Upper lobe of left lung (tissue), 6 donors: ENCODE data around the gene PTPRA. TPM values are rescaled to one million over a fixed set of nuclear protein-coding genes. Genes with fewer than 3 reads are reported as not detected.

Experiments
- ATAC-seq, 2 donors: fragments of 200-7000 bp; cut with Tn5 transposase; one replicate each; pipeline ENCODE4 v1.9.1; 2022; ENCODE audit warnings: mild to moderate bottlenecking in 2 of 2, moderate library complexity in 2 of 2; ENCODE audit not compliant: low FRiP score in 2 of 2
- DNase-seq, 2 donors: peaks; one replicate each; pipeline ENCODE4 v3.0.0-alpha.2; 2019 to 2020
- H3K27ac ChIP-seq, 4 donors: fragments of 200-600 bp; sonication (generic); one replicate each; pipeline ENCODE4 v1.5.1; 2016 to 2019
- H3K27me3 ChIP-seq, 4 donors: fragments of 200-600 bp; sonication (generic); one replicate each; pipeline ENCODE4 v1.5.1; 2017 to 2019
- H3K36me3 ChIP-seq, 4 donors: fragments of 200-600 bp; sonication (generic); one replicate each; pipeline ENCODE4 v1.5.1; 2016 to 2019
- H3K4me1 ChIP-seq, 4 donors: fragments of 200-600 bp; sonication (generic); one replicate each; pipeline ENCODE4 v1.5.1; 2018 to 2019
- H3K4me3 ChIP-seq, 4 donors: fragments of 200-600 bp; sonication (generic); one replicate each; pipeline ENCODE4 v1.5.1; 2017 to 2019; ENCODE audit warnings: mild to moderate bottlenecking in 2 of 4, moderate library complexity in 1 of 4
- H3K9me3 ChIP-seq, 4 donors: fragments of 200-600 bp; sonication (generic); one replicate each; pipeline ENCODE4 v1.5.1; 2018 to 2019
- CTCF ChIP-seq, 6 experiments: fragments of 450-650 bp in 4 of 6; fragments of 200-600 bp in 2 of 6; sonication (generic) in 2 of 6; IDR thresholded peaks; one replicate each; pipeline ENCODE4 v1.5.1; 2016 to 2019; ENCODE audit warnings: antibody characterized with exemption in 6 of 6
- EP300 ChIP-seq, 4 donors: sonication (generic); formaldehyde crosslinking; IDR thresholded peaks; one replicate each; pipeline ENCODE4 v1.5.1; 2017; ENCODE audit warnings: antibody characterized with exemption in 4 of 4, control low read depth in 2 of 4
- POLR2A ChIP-seq, 4 donors: fragments of 450-650 bp; IDR thresholded peaks; one replicate each; pipeline ENCODE4 v1.5.1; 2016 to 2017; ENCODE audit warnings: antibody characterized with exemption in 4 of 4, mild to moderate bottlenecking in 2 of 4
- POLR2AphosphoS5 ChIP-seq, 2 donors: sonication (generic); formaldehyde crosslinking; IDR thresholded peaks; one replicate each; pipeline ENCODE4 v1.5.1; 2017; ENCODE audit warnings: antibody characterized with exemption in 2 of 2
- WGBS, 2 donors: methylation state at CpG; one replicate each; pipeline ENCODE4 v1.1.5; 2017 to 2018; 5-methylcytosine and 5-hydroxymethylcytosine counted together
- total RNA-seq, 6 donors: library from RNA; depleted of rRNA in 4 of 6; stranded (reverse); fragments of >200 nt in 4 of 6; gene quantifications; one replicate each; pipeline versions ENCODE4 v1.1.0 to v1.2.1, GENCODE V29; 2016 to 2021
- donor health status: DM: no; HTN: no; CAD: no; lungs with moderate emphysema.
- donor health status: DM: no; HTN: yes; CAD: no; lungs with severe emphysema.

PTPRA gene
- total RNA-seq, 6 donors from 2014 or later: 22.0 to 60.3 (median 51.1) TPM

GRCh38 chr20:2865630-2866029 lies 7.7 kb upstream of the PTPRA start:
- H3K36me3 ChIP-seq: peaks cover 6 to 60% (median 50%) of the 10 kb centered on the region in 4 donors

GRCh38 chr20:2866236-2866635 lies 7.0 kb upstream of the PTPRA start:
- Histone ChIP-seq H3K4me3 (no peak overlapping the region), H3K27ac (no peak overlapping the region), H3K27me3 (no peaks in the 10 kb centered on the region), H3K36me3 (peaks cover 6 to 54% (median 44%) of the 10 kb centered on the region in 4 donors), H3K4me1 (peaks cover 7 to 11% (median 11%) of the 10 kb centered on the region in 4 donors), H3K9me3 (no peaks in the 10 kb centered on the region)
- 87 to 94% methylated on average over 5 to 10 of the region's 11 CpGs for WGBS, 2 donors
- ATAC-seq (no peak), DNase-seq (no peak)
- TF ChIP-seq CTCF (IDR thresholded peaks at IDR 0.05): no peak
- no peak for TF ChIP-seq POLR2AphosphoS5 (IDR thresholded peaks at IDR 0.05)
- TF ChIP-seq POLR2A (IDR thresholded peaks at IDR 0.05): no peak
- TF ChIP-seq EP300 (IDR thresholded peaks at IDR 0.05): no peak

More at GRCh38 chr20:2865630-2866029, 7.7 kb upstream of the PTPRA start:
- no peaks in the 10 kb centered on the region for H3K27me3 ChIP-seq
- TF ChIP-seq CTCF (IDR thresholded peaks at IDR 0.05) (no peak), EP300 (IDR thresholded peaks at IDR 0.05) (no peak), POLR2AphosphoS5 (IDR thresholded peaks at IDR 0.05) (no peak), POLR2A (IDR thresholded peaks at IDR 0.05) (no peak)
- no peaks in the 10 kb centered on the region for H3K9me3 ChIP-seq
- H3K4me3 ChIP-seq: no peak overlapping the region
- WGBS, 2 donors: 87 to 88% methylated on average over 3 of the region's 3 CpGs
- peaks cover 1 to 7% (median 5%) of the 10 kb centered on the region in 4 donors for H3K4me1 ChIP-seq
- DNase-seq (no peak), ATAC-seq (no peak)
- H3K27ac ChIP-seq: no peak overlapping the region

GRCh38 chr20:2867081-2867864 lies 6.0 kb upstream of the PTPRA start:
- Histone ChIP-seq H3K36me3 (peaks cover 0 to 44% (median 34%) of the 10 kb centered on the region in 4 donors), H3K4me1 (peaks cover 14 to 21% (median 20%) of the 10 kb centered on the region in 4 donors), H3K27me3 (no peaks in the 10 kb centered on the region), H3K27ac (no peak overlapping the region), H3K9me3 (no peaks in the 10 kb centered on the region), H3K4me3 (no peak overlapping the region)
- ATAC-seq: no peak
- DNase-seq: no peak
- 67 to 68% methylated on average over 12 of the region's 12 CpGs for WGBS, 2 donors
- TF ChIP-seq EP300 (IDR thresholded peaks at IDR 0.05): no peak
- TF ChIP-seq POLR2AphosphoS5 (IDR thresholded peaks at IDR 0.05): no peak
- TF ChIP-seq POLR2A (IDR thresholded peaks at IDR 0.05): no peak
- TF ChIP-seq CTCF (IDR thresholded peaks at IDR 0.05): no peak

- DNase-seq: no peak
- Histone ChIP-seq H3K36me3 (peaks cover 0 to 24% (median 17%) of the 10 kb centered on the region in 4 donors), H3K4me1 (peaks cover 21 to 34% (median 26%) of the 10 kb centered on the region in 4 donors), H3K4me3 (no peak overlapping the region), H3K27me3 (no peaks in the 10 kb centered on the region), H3K27ac (no peak overlapping the region), H3K9me3 (no peaks in the 10 kb centered on the region)
- whole genome bisulfite sequencing, 2 donors: 90 to 93% methylated on average over 3 of the region's 3 CpGs
- ATAC-seq: no peak
- TF ChIP-seq EP300 (IDR thresholded peaks at IDR 0.05) (no peak), CTCF (IDR thresholded peaks at IDR 0.05) (no peak), POLR2A (IDR thresholded peaks at IDR 0.05) (no peak), POLR2AphosphoS5 (IDR thresholded peaks at IDR 0.05) (no peak)
These were observed 3.9 kb upstream of the PTPRA start for GRCh38 chr20:2869381-2869780.
